Activated CD4-positive, alpha-beta T cell treated with anti-CD3 and anti-CD28 coated beads for 36 hours (primary cell): ENCODE measurements around the gene SLC19A1. TPM values are rescaled to one million over a fixed set of nuclear protein-coding genes. Genes with fewer than 3 reads are reported as not detected.

Experiments used
- ATAC-seq: fragments of 200-7000 bp; cut with Tn5 transposase; one replicate; pipeline ENCODE4 v1.10.0; 2021; ENCODE audit warnings: mild to moderate bottlenecking, moderate library complexity
- CTCF ChIA-PET: fragments of 350-600 bp; sonication (Branson Sonifier 250); formaldehyde crosslinking; loops from one replicate; lab custom pipeline; 2021; ENCODE audit warnings: antibody characterized with exemption; lab: Charles Lee
- POLR2A ChIA-PET: fragments of 350-600 bp; sonication (Branson Sonifier 250); formaldehyde crosslinking; loops from one replicate; lab custom pipeline; 2021; ENCODE audit warnings: antibody characterized with exemption, inconsistent platforms; lab: Charles Lee
- DNase-seq: peaks from one replicate; pipeline ENCODE4 v3.0.0-alpha.2; 2020
- H3K27ac Mint-ChIP-seq: one replicate; pipeline ENCODE4 v1.8.0; 2021; ENCODE audit warnings: mixed read lengths
- H3K27me3 Mint-ChIP-seq: one replicate; pipeline ENCODE4 v1.8.0; 2021; ENCODE audit warnings: mixed read lengths
- H3K36me3 Mint-ChIP-seq: one replicate; pipeline ENCODE4 v1.8.0; 2021; ENCODE audit warnings: low read depth, mixed read lengths
- H3K4me1 Mint-ChIP-seq: one replicate; pipeline ENCODE4 v1.8.0; 2021; ENCODE audit warnings: mixed read lengths
- H3K4me3 Mint-ChIP-seq: one replicate; pipeline ENCODE4 v1.8.0; 2021; ENCODE audit warnings: mild to moderate bottlenecking, moderate library complexity, mixed read lengths
- H3K9me3 Mint-ChIP-seq: one replicate; pipeline ENCODE4 v1.8.0; 2021; ENCODE audit warnings: low read depth, mixed read lengths
- intact Hi-C, 2 experiments: fragments of 100-400 bp; cut with DNase I in 1 of 2; cut with micrococcal nuclease in 1 of 2; formaldehyde crosslinking; loops; one replicate each; pipeline versions ENCODE4 v1.14.2 to v1.15.1; 2022 to 2024; cut with DNase I, micrococcal nuclease
- total RNA-seq, 2 experiments: library from RNA; stranded (reverse); gene quantifications; one replicate each; pipeline ENCODE4 v1.2.3, GENCODE V29; 2021

The SLC19A1 gene
- total RNA-seq, 2 experiments from 2014 or later: 46.1 to 50.0 TPM

DNA sequence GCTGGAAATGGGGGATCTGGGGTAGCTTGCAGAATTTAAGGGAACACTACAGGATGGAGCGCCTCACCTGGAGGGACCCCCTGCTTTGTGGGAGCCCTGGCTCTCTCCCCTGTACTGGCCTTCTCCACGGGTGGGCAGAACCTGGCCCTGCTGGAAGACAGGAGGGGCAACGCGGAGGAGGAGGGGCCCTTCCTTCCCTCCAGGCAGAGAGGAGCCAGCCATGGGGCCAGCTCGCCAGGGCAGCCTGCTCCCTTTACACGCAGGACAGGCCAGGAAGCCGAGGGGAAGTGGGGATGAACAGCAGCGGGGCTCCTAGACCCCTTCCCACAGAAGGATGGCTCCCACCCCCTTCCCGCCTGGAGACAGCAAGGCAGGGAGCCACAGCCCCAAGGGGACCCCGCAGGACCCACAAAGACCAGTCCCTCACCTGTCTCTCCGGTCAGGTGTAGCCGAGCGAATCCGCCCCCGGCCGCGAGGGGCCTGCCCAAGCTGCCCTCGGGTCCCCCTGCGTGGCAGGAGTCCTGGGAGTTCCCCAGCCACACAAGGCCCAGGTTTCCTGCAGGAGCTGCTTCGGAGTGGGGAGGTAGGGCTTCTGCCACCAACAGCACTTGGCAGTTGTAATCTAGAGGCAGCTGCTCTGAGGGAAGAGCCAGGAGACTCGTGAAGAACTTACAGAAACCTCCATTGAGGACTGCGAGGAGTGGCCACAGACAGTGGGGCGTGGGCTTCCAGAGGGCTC lies 1.6 kb upstream of the SLC19A1 start:
- ChIA-PET POLR2A (interaction anchor here (1.2 kb wide), 1 partner anchor 275 kb away, joined by 3 read pairs; no protein-coding TSS in a partner anchor), CTCF (interaction anchor here (1.2 kb wide), 1 partner anchor 12 kb away, joined by 3 read pairs; no protein-coding TSS in a partner anchor)
- intact Hi-C loops: loop anchor here in 1 of 2 experiments (2.0 to 5.0 kb wide), 4 partner anchors 67 to 778 kb away; partner anchors contain the start of genes C21orf58, LSS and PCNT

DNA sequence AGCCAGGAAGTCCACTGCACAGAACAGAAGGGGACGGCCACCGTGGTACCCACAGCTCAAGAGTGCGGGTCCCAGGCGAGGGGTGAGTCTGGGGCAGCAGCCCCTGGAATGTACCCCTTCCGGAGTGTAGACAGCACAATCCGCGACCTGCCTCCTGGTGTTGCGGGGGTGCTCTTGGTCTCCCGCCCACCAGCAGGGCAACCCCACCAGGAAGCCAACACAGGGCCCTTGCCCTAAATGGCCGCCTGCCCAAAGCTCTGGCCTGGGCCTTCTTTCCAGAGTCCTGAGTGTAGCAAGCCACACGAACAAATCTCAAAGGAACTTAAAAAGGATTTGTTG lies 1.1 kb upstream of the SLC19A1 start:
- Mint-ChIP-seq H3K36me3 (peaks cover 13% of the 10 kb centered on the region), H3K4me1 (peaks cover 20% of the 10 kb centered on the region), H3K27me3 (no peaks in the 10 kb centered on the region), H3K9me3 (peaks cover 1% of the 10 kb centered on the region), H3K4me3 (peak overlapping the region; percentile 57), H3K27ac (no peak overlapping the region)
- CTCF ChIA-PET: no interaction called here
- ATAC-seq: no peak
- peak; percentile 14 for DNase-seq
- POLR2A ChIA-PET: interaction anchor here (1.2 kb wide), 1 partner anchor 276 kb away, joined by 3 read pairs; no protein-coding TSS in a partner anchor
- intact Hi-C loops: loop anchor here in 1 of 2 experiments (2.0 to 5.0 kb wide), 4 partner anchors 66 to 779 kb away; partner anchors contain the start of genes C21orf58, LSS and PCNT

More for the DNA sequence above, 1.6 kb upstream of the SLC19A1 start:
- ATAC-seq (no peak), DNase-seq (peak; percentile 15)
- peak overlapping the region; percentile 57 for H3K4me3 Mint-ChIP-seq
- H3K27ac Mint-ChIP-seq: no peak overlapping the region
- H3K9me3 Mint-ChIP-seq: peaks cover 1% of the 10 kb centered on the region
- peaks cover 13% of the 10 kb centered on the region for H3K36me3 Mint-ChIP-seq
- peaks cover 21% of the 10 kb centered on the region for H3K4me1 Mint-ChIP-seq
- no peaks in the 10 kb centered on the region for H3K27me3 Mint-ChIP-seq

DNA sequence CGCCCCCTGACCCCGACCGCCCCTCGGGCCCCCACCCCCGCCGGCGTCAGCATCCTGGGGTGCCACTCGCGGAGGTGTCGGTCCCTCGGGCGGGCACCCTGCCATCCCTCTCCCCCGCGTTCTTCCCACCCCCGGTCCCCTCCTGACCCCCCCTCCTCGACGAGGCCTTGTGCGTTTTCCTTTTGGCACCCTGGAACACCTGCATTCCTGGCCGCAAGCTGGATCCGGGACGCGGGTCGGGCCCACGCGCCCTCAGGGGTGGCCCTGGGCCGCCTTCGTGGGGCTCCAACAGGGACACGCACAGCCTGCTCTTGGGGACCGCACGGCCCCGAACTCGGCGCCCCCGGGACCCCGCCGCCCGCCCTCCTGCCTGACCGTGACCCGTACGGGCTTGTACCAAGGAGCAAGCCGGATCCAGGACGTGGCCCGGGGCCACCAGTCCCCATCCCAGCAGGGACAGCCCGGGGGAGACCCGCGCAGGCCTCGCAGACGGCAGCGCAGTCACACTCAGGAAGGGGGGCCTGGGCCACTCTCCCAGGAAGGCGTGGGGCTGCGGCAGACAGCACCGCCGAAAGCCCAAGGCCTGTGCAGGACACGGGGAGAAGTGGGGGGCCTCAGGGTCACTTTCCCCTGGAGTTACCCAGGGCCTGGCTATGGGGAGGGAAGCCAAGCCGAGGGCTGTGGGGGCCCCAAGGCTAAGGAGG lies 579 bp upstream of the SLC19A1 start:
- Mint-ChIP-seq H3K4me3 (peak overlapping the region; percentile 57), H3K36me3 (peaks cover 13% of the 10 kb centered on the region), H3K9me3 (no peaks in the 10 kb centered on the region), H3K4me1 (peaks cover 20% of the 10 kb centered on the region), H3K27ac (peak overlapping the region; percentile 42), H3K27me3 (no peaks in the 10 kb centered on the region)
- intact Hi-C loops: loop anchor here (1.0 to 5.0 kb wide), 10 partner anchors 7 to 779 kb away; partner anchors contain the start of genes C21orf58 (in 1 of the 2), LSS (in 1 of the 2), PCBP3 (in 1 of the 2) and PCNT (in 1 of the 2)
- DNase-seq (peak; percentile 38), ATAC-seq (peak; percentile 11)
- ChIA-PET POLR2A (interaction anchor here (1.2 kb wide), 1 partner anchor 276 kb away, joined by 3 read pairs; no protein-coding TSS in a partner anchor), CTCF (no interaction called here)

DNA sequence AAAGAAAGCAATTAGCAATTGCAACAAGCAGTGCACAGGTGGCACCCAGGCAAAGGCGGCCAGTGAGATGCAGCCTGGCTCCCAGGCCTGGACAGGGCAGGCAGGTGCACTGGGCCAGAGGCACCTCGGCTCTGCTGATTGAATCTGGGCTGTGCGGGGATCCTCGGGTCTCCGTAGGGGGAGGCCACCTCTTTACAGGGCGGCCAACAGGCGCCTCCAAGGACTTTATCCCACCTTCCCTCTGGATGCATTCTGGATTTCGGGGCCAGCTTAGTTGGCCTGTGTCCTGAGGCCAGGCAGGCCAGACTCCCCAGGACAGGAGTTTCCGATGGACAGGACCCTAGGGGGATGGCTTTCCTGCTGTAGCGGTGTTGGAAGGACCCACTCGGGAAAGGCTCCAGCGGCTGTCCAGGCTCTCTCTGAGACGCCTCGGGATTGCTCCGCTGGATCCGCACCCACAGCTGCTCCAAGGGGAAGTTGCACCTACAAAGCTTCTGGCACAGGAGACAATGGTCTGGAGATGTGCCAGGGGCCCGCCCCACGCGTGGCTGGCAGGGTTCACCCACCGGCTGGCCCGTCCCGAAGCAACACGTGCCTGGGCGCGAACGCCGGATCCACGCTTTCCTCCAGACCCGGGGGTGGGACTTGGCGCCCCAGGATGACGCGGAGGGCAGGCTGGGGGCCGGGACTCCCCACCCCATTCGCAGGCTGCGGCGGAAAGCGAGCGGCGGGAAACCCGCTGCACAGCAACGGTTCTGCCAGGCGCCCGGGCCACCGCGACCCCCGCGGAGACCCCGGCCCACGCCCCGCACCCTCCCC lies 810 bp downstream of the SLC19A1 start:
- peak; percentile 90 for DNase-seq
- H3K36me3 Mint-ChIP-seq: peaks cover 22% of the 10 kb centered on the region
- ChIA-PET POLR2A (no interaction called here), CTCF (interaction anchor here (0.6 kb wide), 1 partner anchor 14 kb away, joined by 3 read pairs; no protein-coding TSS in a partner anchor)
- no peaks in the 10 kb centered on the region for H3K9me3 Mint-ChIP-seq
- H3K27me3 Mint-ChIP-seq: no peaks in the 10 kb centered on the region
- peak overlapping the region; percentile 80 for H3K27ac Mint-ChIP-seq
- peaks cover 20% of the 10 kb centered on the region for H3K4me1 Mint-ChIP-seq
- H3K4me3 Mint-ChIP-seq: peak overlapping the region; percentile 80
- peak; percentile 77 for ATAC-seq
- intact Hi-C loops: loop anchor here (1.0 to 5.0 kb wide), 10 partner anchors 9 to 781 kb away; partner anchors contain the start of genes C21orf58 (in 1 of the 2), LSS (in 1 of the 2), PCBP3 (in 1 of the 2) and PCNT (in 1 of the 2)

DNA sequence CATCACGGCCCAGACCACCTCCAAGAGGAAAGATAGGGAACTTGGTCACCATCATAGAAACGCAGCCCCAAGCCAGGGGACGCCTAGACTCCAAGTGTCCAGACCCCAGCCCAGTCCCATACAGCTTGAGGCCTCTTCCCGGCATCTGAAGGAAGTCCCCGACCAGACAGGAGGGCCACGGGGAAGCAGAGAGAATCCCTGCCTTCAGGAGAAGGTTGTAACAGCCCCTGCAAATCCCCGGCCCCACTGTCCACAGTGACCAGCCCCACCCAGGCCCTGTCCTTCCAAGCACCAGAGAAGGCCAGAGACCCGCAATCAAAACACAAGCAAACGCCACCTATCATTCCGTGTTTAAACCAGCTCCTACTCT lies 1.7 kb downstream of the SLC19A1 start:
- ATAC-seq: no peak

DNA sequence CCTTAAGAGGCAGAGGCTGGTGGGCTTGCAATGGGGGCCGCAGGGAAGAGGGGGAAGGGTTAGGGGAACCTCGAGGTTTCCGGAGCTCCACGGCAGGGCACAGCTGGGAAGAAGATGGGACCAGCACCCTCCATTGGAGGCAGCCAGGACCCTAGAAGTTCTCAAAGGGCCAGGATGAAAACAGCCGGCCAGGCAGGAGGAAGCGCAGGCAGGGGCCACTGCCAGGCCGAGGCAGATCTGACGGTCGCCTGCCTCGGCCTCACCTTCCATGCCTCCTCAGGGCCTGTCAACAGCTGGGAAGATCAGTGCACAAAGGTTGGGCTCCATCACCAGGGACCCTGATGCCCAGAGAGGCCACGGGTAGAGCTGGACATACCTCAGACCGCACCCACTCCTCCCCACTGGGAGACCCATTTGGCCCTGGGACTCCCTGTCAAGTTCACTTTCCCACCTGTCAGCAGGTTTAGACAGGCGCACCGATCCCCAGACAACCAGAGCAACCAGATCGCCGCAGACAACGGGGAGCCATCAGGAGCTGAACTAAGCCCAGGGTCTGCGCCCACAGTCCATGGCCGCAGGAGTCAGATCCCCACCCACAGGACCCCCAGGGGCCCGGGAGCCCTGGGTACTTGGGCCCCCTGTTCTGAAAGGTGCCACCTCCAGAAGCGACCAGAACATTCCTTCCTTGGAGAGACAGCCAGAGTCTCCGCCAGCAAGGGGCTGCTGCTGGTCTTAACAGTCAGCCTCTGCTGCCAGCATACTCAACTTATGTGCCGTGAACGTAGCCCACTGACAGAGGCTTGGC lies 2.2 kb downstream of the SLC19A1 start:
- intact Hi-C loops: loop anchor here in 1 of 2 experiments (5.0 kb wide), 3 partner anchors 63 to 782 kb away; partner anchors contain the start of genes C21orf58, LSS and PCNT
- no peaks in the 10 kb centered on the region for H3K9me3 Mint-ChIP-seq
- H3K27ac Mint-ChIP-seq: peak overlapping the region; percentile 51
- ATAC-seq (no peak), DNase-seq (peak; percentile 5)
- POLR2A ChIA-PET: no interaction called here
- peaks cover 27% of the 10 kb centered on the region for H3K36me3 Mint-ChIP-seq
- CTCF ChIA-PET: no interaction called here
- peak overlapping the region; percentile 80 for H3K4me3 Mint-ChIP-seq
- H3K27me3 Mint-ChIP-seq: no peaks in the 10 kb centered on the region
- H3K4me1 Mint-ChIP-seq: peaks cover 24% of the 10 kb centered on the region

More for the DNA sequence above, 1.7 kb downstream of the SLC19A1 start:
- peak overlapping the region; percentile 80 for H3K27ac Mint-ChIP-seq
- intact Hi-C loops: loop anchor here in 1 of 2 experiments (5.0 kb wide), 3 partner anchors 63 to 782 kb away; partner anchors contain the start of genes C21orf58, LSS and PCNT
- H3K9me3 Mint-ChIP-seq: no peaks in the 10 kb centered on the region
- H3K36me3 Mint-ChIP-seq: peaks cover 24% of the 10 kb centered on the region
- POLR2A ChIA-PET: no interaction called here
- H3K4me3 Mint-ChIP-seq: peak overlapping the region; percentile 80
- CTCF ChIA-PET: no interaction called here
- peak; percentile 4 for DNase-seq
- H3K27me3 Mint-ChIP-seq: no peaks in the 10 kb centered on the region
- peaks cover 20% of the 10 kb centered on the region for H3K4me1 Mint-ChIP-seq

DNA sequence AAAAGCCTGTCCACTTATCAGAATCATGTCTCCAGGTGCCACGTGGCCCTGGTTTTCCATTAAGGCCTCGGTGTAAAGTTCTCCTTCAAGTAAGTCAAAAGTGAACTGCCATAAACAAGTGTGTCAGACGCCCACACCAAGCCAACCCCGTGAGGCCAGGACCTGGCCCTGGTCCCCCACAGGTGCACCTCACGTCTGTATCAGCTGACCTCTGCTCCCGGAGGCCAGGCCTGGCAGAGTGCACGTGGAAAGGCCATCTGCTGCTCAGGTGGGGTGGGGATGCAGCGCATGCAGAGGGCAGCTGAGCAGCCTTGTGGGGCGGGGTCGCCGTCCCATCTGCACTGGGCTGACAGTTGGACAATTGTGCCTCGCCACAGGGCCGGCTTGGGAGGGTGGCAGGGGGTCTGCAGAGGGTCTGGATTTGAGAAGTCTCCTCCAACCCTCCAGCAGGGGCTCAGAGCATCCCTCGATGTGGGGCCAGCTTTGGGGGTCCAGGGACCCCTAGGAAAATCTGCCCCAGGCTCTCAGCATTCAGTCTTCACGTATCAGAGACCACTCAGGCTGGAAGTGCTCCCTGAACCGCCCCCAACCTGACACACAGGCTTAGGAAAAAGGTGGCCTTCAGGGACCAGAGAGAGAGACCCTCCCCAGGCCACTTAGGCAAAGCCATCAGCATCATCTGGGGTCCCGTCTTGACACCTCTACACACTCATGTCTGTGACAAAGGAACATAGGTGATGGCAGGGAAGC lies 3.0 kb downstream of the SLC19A1 start:
- peak overlapping the region; percentile 80 for H3K4me3 Mint-ChIP-seq
- ChIA-PET POLR2A (no interaction called here), CTCF (interaction anchor here (0.5 kb wide), 1 partner anchor 59 kb away, joined by 3 read pairs; no protein-coding TSS in a partner anchor)
- H3K36me3 Mint-ChIP-seq: peaks cover 27% of the 10 kb centered on the region
- intact Hi-C loops: no loop called here
- H3K27me3 Mint-ChIP-seq: no peaks in the 10 kb centered on the region
- no peaks in the 10 kb centered on the region for H3K9me3 Mint-ChIP-seq
- ATAC-seq: no peak
- H3K4me1 Mint-ChIP-seq: peaks cover 28% of the 10 kb centered on the region
- peak; percentile 6 for DNase-seq
- peak overlapping the region; percentile 25 for H3K27ac Mint-ChIP-seq

DNA sequence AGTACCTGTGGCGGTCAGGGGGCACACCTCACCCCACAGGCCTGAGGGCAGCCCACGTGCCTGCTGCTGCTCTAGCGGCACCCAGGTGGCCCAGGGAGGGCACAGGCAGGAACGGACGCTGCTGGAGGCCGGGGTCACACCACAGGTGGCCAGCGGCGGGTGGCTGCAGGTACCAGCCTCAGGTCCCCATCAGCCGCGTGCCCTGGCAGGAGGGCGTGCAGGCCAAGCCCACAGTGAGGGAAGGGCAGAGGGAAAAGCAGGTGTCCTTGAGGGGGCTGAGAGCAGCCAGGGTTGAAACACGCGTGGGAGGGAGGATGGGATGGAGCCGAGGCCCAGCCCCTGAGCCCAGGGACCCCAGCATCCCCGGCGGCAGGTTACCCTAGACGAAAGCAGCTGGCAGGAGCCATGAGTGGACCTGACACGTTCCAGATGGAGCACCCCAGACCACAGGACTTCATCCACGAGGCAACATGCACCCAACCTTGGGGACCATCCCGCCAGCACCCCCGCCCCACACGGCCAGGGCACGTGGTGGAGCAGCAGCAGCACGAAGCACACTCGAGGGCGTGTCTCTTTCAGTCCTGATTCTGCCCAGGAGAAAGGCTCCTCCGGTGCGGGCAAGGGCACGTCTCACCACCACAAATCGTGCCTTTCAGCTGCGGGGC lies 3.7 kb downstream of the SLC19A1 start:
- POLR2A ChIA-PET: no interaction called here
- no peak overlapping the region for H3K4me3 Mint-ChIP-seq
- peaks cover 28% of the 10 kb centered on the region for H3K4me1 Mint-ChIP-seq
- no peak overlapping the region for H3K27ac Mint-ChIP-seq
- CTCF ChIA-PET: interaction anchor here (0.5 kb wide), 1 partner anchor 59 kb away, joined by 3 read pairs; no protein-coding TSS in a partner anchor
- peaks cover 27% of the 10 kb centered on the region for H3K36me3 Mint-ChIP-seq
- H3K9me3 Mint-ChIP-seq: no peaks in the 10 kb centered on the region
- DNase-seq: no peak
- no peaks in the 10 kb centered on the region for H3K27me3 Mint-ChIP-seq
- intact Hi-C loops: no loop called here
- no peak for ATAC-seq

DNA sequence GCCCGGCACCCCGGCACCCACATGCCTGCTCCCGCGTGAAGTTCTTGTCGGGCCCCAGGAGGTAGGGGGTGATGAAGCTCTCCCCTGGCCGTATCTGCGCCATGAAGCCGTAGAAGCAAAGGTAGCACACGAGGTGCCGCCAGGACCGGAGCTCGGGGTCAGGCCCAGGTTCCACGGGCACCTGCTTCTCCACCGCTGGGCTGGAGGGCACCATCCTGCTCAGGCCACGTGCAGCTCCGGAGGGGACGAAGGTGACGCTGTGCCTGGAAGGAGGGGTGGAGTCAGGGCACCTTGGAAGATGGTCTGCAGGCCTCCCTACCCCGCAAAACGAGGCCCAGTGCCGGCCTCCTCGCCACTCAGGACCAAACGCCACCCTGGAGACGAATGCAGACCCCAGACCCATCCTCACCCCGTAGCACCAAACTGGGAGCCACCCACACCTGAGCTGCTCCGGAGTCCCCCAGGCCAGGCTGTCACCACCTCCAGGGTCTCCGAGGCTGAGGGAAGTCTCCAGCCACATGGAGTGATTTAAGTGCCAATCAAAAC lies 4.4 kb downstream of the SLC19A1 start:
- peaks cover 29% of the 10 kb centered on the region for H3K4me1 Mint-ChIP-seq
- H3K4me3 Mint-ChIP-seq: no peak overlapping the region
- no peaks in the 10 kb centered on the region for H3K9me3 Mint-ChIP-seq
- intact Hi-C loops: no loop called here
- no peaks in the 10 kb centered on the region for H3K27me3 Mint-ChIP-seq
- ChIA-PET CTCF (no interaction called here), POLR2A (no interaction called here)
- no peak overlapping the region for H3K27ac Mint-ChIP-seq
- ATAC-seq (no peak), DNase-seq (no peak)
- H3K36me3 Mint-ChIP-seq: peaks cover 27% of the 10 kb centered on the region
